Neural cell (in vitro differentiated cells): Measurements from ENCODE around the gene BCAS4. TPM values are rescaled to one million over a fixed set of nuclear protein-coding genes. Genes with fewer than 3 reads are reported as not detected.

ENCODE experiments used
- H2AFZ ChIP-seq: fragments of 200-600, 300-800 bp; sonication (generic), shearing (Covaris generic); 2 replicates; pipeline ENCODE4 v1.6.0; 2014; ENCODE audit warnings: low read depth, mild to moderate bottlenecking, antibody characterized with exemption, low read length, moderate library complexity
- H3F3A ChIP-seq: fragments of 200-600 bp; shearing (Covaris generic); 2 replicates; pipeline ENCODE4 v1.6.1; 2016; ENCODE audit warnings: mild to moderate bottlenecking, moderate library complexity, mixed read lengths, antibody characterized with exemption, low read length; ENCODE audit not compliant: insufficient read depth, poor library complexity, severe bottlenecking
- H3K27ac ChIP-seq: fragments of 200-600, 300-800 bp; sonication (generic), shearing (Covaris generic); 2 replicates; pipeline ENCODE4 v1.5.1; 2014; ENCODE audit warnings: mild to moderate bottlenecking, low read length, moderate library complexity
- H3K27me3 ChIP-seq: fragments of 300-800, 200-600 bp; sonication (generic), shearing (Covaris generic); 2 replicates; pipeline ENCODE4 v1.6.0; 2014; ENCODE audit warnings: mild to moderate bottlenecking, low read depth, low read length, moderate library complexity; ENCODE audit not compliant: insufficient read depth
- H3K36me3 ChIP-seq: fragments of 300-800, 200-600 bp; sonication (generic), shearing (Covaris generic); 2 replicates; pipeline ENCODE4 v1.5.1; 2014; ENCODE audit warnings: mild to moderate bottlenecking, antibody characterized with exemption, low read length, moderate library complexity; ENCODE audit not compliant: insufficient read depth
- H3K4me2 ChIP-seq: fragments of 300-800, 200-600 bp; sonication (generic), shearing (Covaris generic); 2 replicates; pipeline ENCODE4 v1.6.0; 2014; ENCODE audit warnings: mild to moderate bottlenecking, low read length
- H3K4me3 ChIP-seq: fragments of 300-800, 200-600 bp; sonication (generic), shearing (Covaris generic); 2 replicates; pipeline ENCODE4 v1.5.1; 2014; ENCODE audit warnings: mild to moderate bottlenecking, low read length, moderate library complexity
- H3K79me2 ChIP-seq: fragments of 200-600 bp; shearing (Covaris generic); replicated peaks from 2 replicates; pipeline ENCODE4 v1.6.0; 2014; ENCODE audit warnings: mild to moderate bottlenecking, low read length, moderate library complexity; ENCODE audit not compliant: insufficient read depth
- H3K9ac ChIP-seq: fragments of 300-800, 200-600 bp; sonication (generic), shearing (Covaris generic); 2 replicates; pipeline ENCODE4 v1.6.1; 2016; ENCODE audit warnings: mild to moderate bottlenecking, low read length, mixed read lengths
- H3K9me2 ChIP-seq: fragments of 200-600 bp; shearing (Covaris generic); 2 replicates; pipeline ENCODE4 v1.6.1; 2016; ENCODE audit warnings: mild to moderate bottlenecking, low read length, mixed read lengths; ENCODE audit not compliant: insufficient read depth
- H3K9me3 ChIP-seq: fragments of 200-600, 300-800 bp; sonication (generic), shearing (Covaris generic); 2 replicates; pipeline ENCODE4 v1.6.1; 2016; ENCODE audit warnings: mild to moderate bottlenecking, mixed run types, low read length, moderate library complexity, mixed read lengths
- H4K20me1 ChIP-seq: fragments of 200-600 bp; shearing (Covaris generic); 2 replicates; pipeline ENCODE4 v1.6.1; 2016; ENCODE audit warnings: mild to moderate bottlenecking, mixed run types; ENCODE audit not compliant: insufficient read depth
- EP300 ChIP-seq: fragments of 450-650 bp; conservative IDR thresholded peaks from 2 replicates; pipeline ENCODE4 v1.6.1; 2014; ENCODE audit warnings: antibody characterized with exemption, mild to moderate bottlenecking, moderate library complexity; ENCODE audit not compliant: poor library complexity, severe bottlenecking
- EZH2 ChIP-seq: fragments of 200-600, 300-800 bp; shearing (Covaris generic), sonication (generic); IDR thresholded peaks from 2 replicates; pipeline ENCODE4 v1.6.1; 2014; ENCODE audit warnings: antibody characterized with exemption, low read length, borderline replicate concordance, mild to moderate bottlenecking; ENCODE audit not compliant: insufficient read depth, poor library complexity, severe bottlenecking
- MXI1 ChIP-seq: fragments of 450-650 bp; conservative IDR thresholded peaks from 2 replicates; pipeline ENCODE4 v1.6.1; 2014; ENCODE audit warnings: antibody characterized with exemption, mild to moderate bottlenecking; ENCODE audit not compliant: poor library complexity, severe bottlenecking
- POLR2AphosphoS5 ChIP-seq: IDR thresholded peaks from 2 replicates; pipeline ENCODE4 v1.6.1; 2012
- RAD21 ChIP-seq: fragments of 450-650 bp; conservative IDR thresholded peaks from 2 replicates; pipeline ENCODE4 v1.6.1; 2014; ENCODE audit warnings: antibody characterized with exemption, mild to moderate bottlenecking, moderate library complexity
- SMC3 ChIP-seq: fragments of 450-650 bp; conservative IDR thresholded peaks from 2 replicates; pipeline ENCODE4 v1.6.1; 2014; ENCODE audit warnings: antibody characterized with exemption, mild to moderate bottlenecking, moderate library complexity; ENCODE audit not compliant: poor library complexity
- TAF1 ChIP-seq: IDR thresholded peaks from 2 replicates; pipeline ENCODE4 v1.6.1; 2012; ENCODE audit warnings: low read depth
- polyA plus RNA-seq: library from polyadenylated mRNA; depleted of rRNA; stranded (reverse); fragments of >200 nt; gene quantifications from 2 replicates; pipeline ENCODE4 v1.2.3, GENCODE V29; 2014
- TF ChIP-seq, protein P1 (sequence below): fragments of 450-650 bp; IDR thresholded peaks from 2 replicates; pipeline ENCODE4 v1.5.1; 2014; ENCODE audit warnings: antibody characterized with exemption, mild to moderate bottlenecking, moderate library complexity; ENCODE audit not compliant: poor library complexity, severe bottlenecking
- TF ChIP-seq, protein P2 (sequence below): IDR thresholded peaks from 2 replicates; pipeline ENCODE4 v1.6.1; 2012; ENCODE audit warnings: borderline replicate concordance

The BCAS4 gene
- polyA plus RNA-seq, 1 donor from 2014 or later: 24.6 TPM

DNA sequence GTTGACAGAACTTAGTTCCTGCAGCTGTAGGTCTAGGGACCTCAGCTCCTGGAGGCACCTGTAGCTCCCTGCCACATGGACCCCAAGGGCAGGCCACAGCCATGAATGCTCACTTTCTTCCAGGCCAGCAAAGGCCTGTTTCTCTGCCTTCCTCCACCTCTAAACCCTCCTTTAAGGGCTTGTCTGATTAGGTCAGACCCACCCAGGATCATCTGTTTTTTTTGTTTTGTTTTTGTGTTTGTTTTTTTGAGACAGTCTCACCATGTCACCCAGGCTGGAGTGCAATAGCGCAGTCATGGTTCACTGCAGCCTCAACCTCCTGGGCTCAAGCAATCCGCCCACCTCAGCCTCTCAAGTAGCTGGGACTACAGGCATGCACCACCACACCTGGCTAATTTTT, 11.5 kb upstream of the BCAS4 start:
- Histone ChIP-seq H3K9me3 (no peaks in the 10 kb centered on the region), H3K4me2 (no peak overlapping the region), H3F3A (no peaks in the 10 kb centered on the region), H3K4me3 (no peak overlapping the region), H4K20me1 (no peaks in the 10 kb centered on the region), H3K27ac (no peak overlapping the region), H3K79me2 (no peaks in the 10 kb centered on the region), H3K36me3 (no peaks in the 10 kb centered on the region), H3K9ac (no peak overlapping the region), H3K27me3 (no peaks in the 10 kb centered on the region), H3K9me2 (no peaks in the 10 kb centered on the region), H2AFZ (no peak overlapping the region)
- no peak for TF ChIP-seq POLR2AphosphoS5
- TF ChIP-seq TAF1: no peak
- TF ChIP-seq, protein P1, sequence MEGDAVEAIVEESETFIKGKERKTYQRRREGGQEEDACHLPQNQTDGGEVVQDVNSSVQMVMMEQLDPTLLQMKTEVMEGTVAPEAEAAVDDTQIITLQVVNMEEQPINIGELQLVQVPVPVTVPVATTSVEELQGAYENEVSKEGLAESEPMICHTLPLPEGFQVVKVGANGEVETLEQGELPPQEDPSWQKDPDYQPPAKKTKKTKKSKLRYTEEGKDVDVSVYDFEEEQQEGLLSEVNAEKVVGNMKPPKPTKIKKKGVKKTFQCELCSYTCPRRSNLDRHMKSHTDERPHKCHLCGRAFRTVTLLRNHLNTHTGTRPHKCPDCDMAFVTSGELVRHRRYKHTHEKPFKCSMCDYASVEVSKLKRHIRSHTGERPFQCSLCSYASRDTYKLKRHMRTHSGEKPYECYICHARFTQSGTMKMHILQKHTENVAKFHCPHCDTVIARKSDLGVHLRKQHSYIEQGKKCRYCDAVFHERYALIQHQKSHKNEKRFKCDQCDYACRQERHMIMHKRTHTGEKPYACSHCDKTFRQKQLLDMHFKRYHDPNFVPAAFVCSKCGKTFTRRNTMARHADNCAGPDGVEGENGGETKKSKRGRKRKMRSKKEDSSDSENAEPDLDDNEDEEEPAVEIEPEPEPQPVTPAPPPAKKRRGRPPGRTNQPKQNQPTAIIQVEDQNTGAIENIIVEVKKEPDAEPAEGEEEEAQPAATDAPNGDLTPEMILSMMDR: no peak
- TF ChIP-seq, protein P2, sequence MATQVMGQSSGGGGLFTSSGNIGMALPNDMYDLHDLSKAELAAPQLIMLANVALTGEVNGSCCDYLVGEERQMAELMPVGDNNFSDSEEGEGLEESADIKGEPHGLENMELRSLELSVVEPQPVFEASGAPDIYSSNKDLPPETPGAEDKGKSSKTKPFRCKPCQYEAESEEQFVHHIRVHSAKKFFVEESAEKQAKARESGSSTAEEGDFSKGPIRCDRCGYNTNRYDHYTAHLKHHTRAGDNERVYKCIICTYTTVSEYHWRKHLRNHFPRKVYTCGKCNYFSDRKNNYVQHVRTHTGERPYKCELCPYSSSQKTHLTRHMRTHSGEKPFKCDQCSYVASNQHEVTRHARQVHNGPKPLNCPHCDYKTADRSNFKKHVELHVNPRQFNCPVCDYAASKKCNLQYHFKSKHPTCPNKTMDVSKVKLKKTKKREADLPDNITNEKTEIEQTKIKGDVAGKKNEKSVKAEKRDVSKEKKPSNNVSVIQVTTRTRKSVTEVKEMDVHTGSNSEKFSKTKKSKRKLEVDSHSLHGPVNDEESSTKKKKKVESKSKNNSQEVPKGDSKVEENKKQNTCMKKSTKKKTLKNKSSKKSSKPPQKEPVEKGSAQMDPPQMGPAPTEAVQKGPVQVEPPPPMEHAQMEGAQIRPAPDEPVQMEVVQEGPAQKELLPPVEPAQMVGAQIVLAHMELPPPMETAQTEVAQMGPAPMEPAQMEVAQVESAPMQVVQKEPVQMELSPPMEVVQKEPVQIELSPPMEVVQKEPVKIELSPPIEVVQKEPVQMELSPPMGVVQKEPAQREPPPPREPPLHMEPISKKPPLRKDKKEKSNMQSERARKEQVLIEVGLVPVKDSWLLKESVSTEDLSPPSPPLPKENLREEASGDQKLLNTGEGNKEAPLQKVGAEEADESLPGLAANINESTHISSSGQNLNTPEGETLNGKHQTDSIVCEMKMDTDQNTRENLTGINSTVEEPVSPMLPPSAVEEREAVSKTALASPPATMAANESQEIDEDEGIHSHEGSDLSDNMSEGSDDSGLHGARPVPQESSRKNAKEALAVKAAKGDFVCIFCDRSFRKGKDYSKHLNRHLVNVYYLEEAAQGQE: no peak
- TF ChIP-seq EZH2: no peak
- TF ChIP-seq MXI1: no peak
- no peak for TF ChIP-seq SMC3
- TF ChIP-seq RAD21: no peak
- TF ChIP-seq EP300: no peak

DNA sequence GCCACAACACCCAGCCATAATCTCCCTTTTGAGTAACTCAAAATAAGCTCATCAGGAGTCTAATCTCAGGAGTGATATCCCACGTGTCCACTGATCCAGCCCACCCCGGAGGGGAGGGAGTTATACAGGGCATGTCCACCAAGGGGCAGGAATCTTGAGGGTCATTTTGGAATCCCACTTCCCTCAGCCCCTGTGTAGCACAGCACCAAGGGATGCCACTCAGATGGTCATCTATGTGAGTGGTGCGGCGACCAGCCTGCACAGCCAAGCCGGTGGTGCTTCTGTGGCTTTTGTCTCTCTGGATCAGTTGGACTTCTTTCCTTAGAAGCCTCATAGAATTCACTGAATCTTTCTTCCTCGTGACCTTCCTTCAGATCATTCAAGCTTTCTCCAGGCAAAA, 11.0 kb upstream of the BCAS4 start:
- Histone ChIP-seq H3K27ac (no peak overlapping the region), H3K79me2 (no peaks in the 10 kb centered on the region), H3K4me3 (no peak overlapping the region), H3K27me3 (no peaks in the 10 kb centered on the region), H3K9me2 (no peaks in the 10 kb centered on the region), H4K20me1 (no peaks in the 10 kb centered on the region), H3K9me3 (no peaks in the 10 kb centered on the region), H3K36me3 (no peaks in the 10 kb centered on the region), H3F3A (no peaks in the 10 kb centered on the region), H3K4me2 (no peak overlapping the region), H3K9ac (no peak overlapping the region), H2AFZ (no peak overlapping the region)
- TF ChIP-seq MXI1: no peak
- no peak for TF ChIP-seq SMC3
- no peak for TF ChIP-seq RAD21
- TF ChIP-seq, protein P2: no peak
- TF ChIP-seq EP300: no peak
- TF ChIP-seq TAF1: no peak
- no peak for TF ChIP-seq EZH2
- no peak for TF ChIP-seq POLR2AphosphoS5
- TF ChIP-seq, protein P1: no peak
